Fibroblast of mammary gland (primary cell): ENCODE data around the gene ZNF525.
"Not testable (repeated sequence)": the region's sequence is repeated elsewhere in the genome, so short reads cannot be mapped to it uniquely, and the experiment has no call there.

Experiments used
- DNase-seq: peaks from one replicate; pipeline ENCODE4 v3.0.0-alpha.2; 2010; ENCODE audit warnings: low read depth
- H3K4me3 ChIP-seq: 2 replicates; pipeline ENCODE4 v1.5.1; 2011; ENCODE audit warnings: low read depth, mild to moderate bottlenecking, low read length, moderate library complexity; ENCODE audit not compliant: control insufficient read depth
- CTCF ChIP-seq: conservative IDR thresholded peaks from 2 replicates; pipeline ENCODE4 v1.5.1; 2011; ENCODE audit warnings: low read depth, low read length, inconsistent platforms; ENCODE audit not compliant: control insufficient read depth, insufficient read depth

ZNF525 gene

DNA sequence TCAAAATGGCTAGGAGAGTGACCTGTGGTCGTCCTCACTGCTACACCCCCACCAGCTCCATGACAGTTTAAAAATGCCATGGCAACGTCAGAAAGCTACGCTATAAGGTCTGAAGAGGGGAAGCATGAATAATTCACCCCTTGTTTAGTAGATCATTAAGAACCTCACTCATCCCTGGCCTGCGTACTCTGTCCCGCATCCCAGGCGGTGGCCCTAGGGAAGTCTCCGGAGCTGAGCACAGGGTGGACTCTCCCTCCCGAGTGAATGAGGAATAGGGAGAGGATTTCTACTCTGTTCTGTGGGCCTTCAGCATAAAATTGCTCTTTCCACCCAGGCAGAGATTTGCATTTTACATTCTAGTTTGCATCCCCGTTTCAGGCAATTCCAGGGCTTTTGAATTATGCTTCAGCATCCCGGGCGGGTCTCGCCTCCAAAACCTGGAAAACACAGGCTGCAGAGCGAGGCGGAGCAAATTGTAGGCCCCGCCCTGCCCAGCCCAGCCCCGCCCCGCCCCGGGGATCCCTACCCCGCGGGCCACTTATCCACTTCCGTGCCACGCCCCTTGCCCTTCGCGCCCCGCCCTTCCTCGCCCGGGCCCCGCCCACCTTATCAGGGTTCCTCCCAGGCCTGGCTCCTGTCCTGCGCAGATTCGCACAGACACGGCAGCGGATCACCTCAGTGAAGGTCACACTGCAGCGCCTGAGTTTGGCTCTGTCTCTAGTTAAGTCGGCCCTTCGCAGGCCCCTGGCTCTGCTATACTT, 7.5 kb upstream of the ZNF525 start:
- DNase-seq, result no peak
- no peak for TF ChIP-seq CTCF
- no peak overlapping the region for H3K4me3 ChIP-seq

GRCh38 chr19:53360056-53360455, 5.4 kb upstream of the ZNF525 start:
- not testable (repeated sequence) for DNase-seq, H3K4me3 ChIP-seq

DNA sequence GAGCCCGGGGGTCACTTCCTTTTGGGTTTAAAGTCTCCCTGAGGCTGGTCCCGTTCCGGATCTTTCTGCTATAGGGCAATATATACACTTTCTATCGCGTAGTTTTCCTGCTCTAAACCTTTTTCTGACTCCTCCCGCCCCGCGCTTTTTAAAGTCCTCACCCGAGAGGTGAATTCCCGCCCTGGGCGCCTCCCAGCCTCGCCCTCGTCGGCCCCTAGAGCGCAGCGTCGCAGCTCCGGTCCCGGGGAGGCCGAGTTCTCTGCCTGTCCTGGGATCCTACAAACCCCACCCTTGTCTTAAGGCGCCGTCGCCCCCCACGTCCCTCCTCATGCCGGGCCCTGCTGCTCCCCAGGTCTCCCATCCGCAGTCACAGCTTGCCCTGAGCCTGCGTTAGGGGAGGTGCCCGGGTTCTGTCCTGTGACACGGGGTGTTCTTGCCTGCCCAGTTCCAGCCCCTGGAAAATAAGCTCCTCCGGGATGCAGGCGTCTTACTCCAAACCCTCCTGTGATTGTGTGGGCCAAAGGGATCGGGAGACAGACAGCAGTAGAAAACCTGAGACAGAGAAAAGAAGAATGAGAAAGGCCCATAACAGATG, 491 bp downstream of the ZNF525 start:
- no peak for DNase-seq
- TF ChIP-seq CTCF, result no peak
- H3K4me3 ChIP-seq, result peak overlapping the region; percentile 70

DNA sequence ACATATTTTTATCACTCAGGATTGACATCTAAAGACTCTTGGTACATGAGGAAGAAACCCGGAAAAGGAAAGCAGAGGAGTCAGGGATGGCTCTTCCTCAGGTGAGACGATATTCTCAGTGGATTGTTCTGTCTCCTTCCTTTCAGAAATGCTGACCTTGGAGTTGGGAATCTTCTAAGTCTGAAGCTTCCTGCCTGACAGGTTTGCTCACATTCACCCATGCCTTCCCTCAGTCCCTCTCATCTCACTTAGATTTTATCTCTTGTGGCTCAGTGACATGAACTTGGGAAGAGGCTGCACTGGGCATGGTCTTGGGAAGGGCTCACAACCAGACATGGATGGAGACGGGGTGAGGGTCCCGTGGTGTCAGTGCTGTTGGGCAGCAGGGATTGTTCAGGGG, 6.7 kb downstream of the ZNF525 start:
- DNase-seq, result no peak
- H3K4me3 ChIP-seq, result no peak overlapping the region
- no peak for TF ChIP-seq CTCF

DNA sequence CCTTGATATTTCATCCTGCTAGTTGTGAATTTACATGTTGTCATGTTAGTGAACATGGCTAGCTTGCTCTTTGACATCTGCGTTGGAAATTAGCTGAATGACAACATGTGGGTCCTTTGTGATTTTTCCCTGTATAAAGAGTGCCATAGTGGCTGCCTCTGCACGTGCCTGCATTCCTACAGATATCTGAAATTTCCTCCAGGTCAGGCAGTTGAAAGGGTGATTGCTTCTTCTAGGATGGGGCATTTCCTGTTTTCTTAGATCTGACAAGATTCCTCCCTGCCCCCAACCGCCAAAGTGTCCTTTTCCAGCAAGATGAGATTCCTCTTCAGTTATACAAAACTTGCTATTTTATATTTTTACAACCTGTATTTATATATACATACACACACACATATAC, 8.8 kb downstream of the ZNF525 start:
- TF ChIP-seq CTCF, result no peak
- H3K4me3 ChIP-seq, result no peak overlapping the region
- DNase-seq, result no peak

- H3K4me3 ChIP-seq, result no peak overlapping the region
- DNase-seq, result no peak
- no peak for TF ChIP-seq CTCF
Measured at GRCh38 chr19:53374743-53375142, 9.2 kb downstream of the ZNF525 start.

- no peak overlapping the region for H3K4me3 ChIP-seq
- no peak for DNase-seq
- no peak for TF ChIP-seq CTCF
Measured at GRCh38 chr19:53381376-53381775, 15.9 kb downstream of the ZNF525 start.
